LNCaP clone FGC (cell line): ENCODE data around the gene PNPLA5.

Source experiments
- DNase-seq: peaks from one replicate; pipeline ENCODE4 v3.0.0-alpha.2; 2011; ENCODE audit warnings: low read depth
- H3K4me3 ChIP-seq: 2 replicates; pipeline ENCODE4 v1.5.1; 2011; ENCODE audit warnings: mild to moderate bottlenecking, low read depth, low read length, control low read depth
- CTCF ChIP-seq: IDR thresholded peaks from 2 replicates; pipeline ENCODE4 v1.5.1; 2012; ENCODE audit warnings: mild to moderate bottlenecking; ENCODE audit not compliant: control insufficient read depth, insufficient read depth; ENCODE audit errors: extremely low read depth

Gene PNPLA5

GRCh38 chr22:43892183-43892894 lies 526 bp upstream of the PNPLA5 start:
- no peak for TF ChIP-seq CTCF
- H3K4me3 ChIP-seq, result no peak overlapping the region
- no peak for DNase-seq

GRCh38 chr22:43890901-43891331 lies 897 bp downstream of the PNPLA5 start:
- TF ChIP-seq CTCF, result no peak
- no peak for DNase-seq
- no peak overlapping the region for H3K4me3 ChIP-seq

GRCh38 chr22:43889860-43890253 lies 2.0 kb downstream of the PNPLA5 start:
- no peak overlapping the region for H3K4me3 ChIP-seq
- DNase-seq, result no peak
- peak; percentile 15; the same call in 1 of the 2 replicates for TF ChIP-seq CTCF

- TF ChIP-seq CTCF, result no peak
- no peak for DNase-seq
- no peak overlapping the region for H3K4me3 ChIP-seq
These were observed 2.5 kb downstream of the PNPLA5 start for GRCh38 chr22:43889201-43889859.

GRCh38 chr22:43888740-43889139 lies 3.1 kb downstream of the PNPLA5 start:
- no peak for DNase-seq
- TF ChIP-seq CTCF, result no peak
- H3K4me3 ChIP-seq, result no peak overlapping the region

- no peak for DNase-seq
- no peak for TF ChIP-seq CTCF
- no peak overlapping the region for H3K4me3 ChIP-seq
These were observed 4.4 kb downstream of the PNPLA5 start for GRCh38 chr22:43887391-43887790.
